IMR-90 (cell line): ENCODE measurements around the gene ZNF524. TPM values are rescaled to one million over a fixed set of nuclear protein-coding genes. Genes with fewer than 3 reads are reported as not detected.

Experiments
- ATAC-seq: fragments of 200-7000 bp; cut with Tn5 transposase; 2 replicates; pipeline ENCODE4 v1.9.1; 2020; ENCODE audit warnings: low read depth, mild to moderate bottlenecking, moderate library complexity
- BruUV-seq: library from RNA; stranded (reverse); fragments of 400-500 nt; replicated peaks from 2 replicates; lab custom pipeline; 2021; lab: Mats Ljungman, UMichigan
- CTCF ChIA-PET: fragments of 300-600 bp; formaldehyde crosslinking; extraction: SDS; loops from one replicate; lab custom pipeline; 2021; ENCODE audit warnings: antibody characterized with exemption; lab: Yijun Ruan, JAX
- POLR2A ChIA-PET: fragments of 300-600 bp; sonication (Branson Sonifier 250); formaldehyde crosslinking; loops from one replicate; lab custom pipeline; 2022; ENCODE audit warnings: antibody characterized with exemption; ENCODE audit not compliant: unreplicated experiment; lab: Charles Lee
- DNase-seq: peaks from one replicate; pipeline ENCODE4 v3.0.0; 2013
- H2AFZ ChIP-seq: replicated peaks from 2 replicates; pipeline ENCODE3; 2013; ENCODE audit warnings: low read length, mild to moderate bottlenecking; ENCODE audit not compliant: poor library complexity
- H2AK5ac ChIP-seq: 2 replicates; pipeline ENCODE4 v1.6.1; 2013; ENCODE audit warnings: low read depth, low read length, inconsistent platforms
- H2AK9ac ChIP-seq: replicated peaks from 2 replicates; pipeline ENCODE3; 2013; ENCODE audit warnings: mild to moderate bottlenecking, low read depth, low read length, moderate library complexity; ENCODE audit not compliant: poor library complexity
- H2BK120ac ChIP-seq: 2 replicates; pipeline ENCODE4 v1.6.1; 2013; ENCODE audit warnings: low read depth, low read length, inconsistent platforms
- H2BK15ac ChIP-seq: 3 replicates; pipeline ENCODE4 v1.6.1; 2013; ENCODE audit warnings: low read depth, low read length, inconsistent platforms
- H2BK20ac ChIP-seq: 2 replicates; pipeline ENCODE4 v1.6.1; 2013; ENCODE audit warnings: low read depth, mild to moderate bottlenecking, inconsistent platforms, low read length, moderate library complexity
- H2BK5ac ChIP-seq: 2 replicates; pipeline ENCODE4 v1.6.1; 2013; ENCODE audit warnings: mild to moderate bottlenecking, low read depth, low read length, inconsistent platforms; ENCODE audit not compliant: poor library complexity, severe bottlenecking
- H3K14ac ChIP-seq: replicated peaks from 2 replicates; pipeline ENCODE4 v1.6.1; 2013; ENCODE audit warnings: low read depth, low read length, inconsistent platforms
- H3K18ac ChIP-seq: 2 replicates; pipeline ENCODE4 v1.6.1; 2013; ENCODE audit warnings: low read depth, low read length, control low read depth
- H3K23ac ChIP-seq: 2 replicates; pipeline ENCODE4 v1.6.1; 2013; ENCODE audit warnings: low read depth, low read length, inconsistent platforms
- H3K27ac ChIP-seq: 2 replicates; pipeline ENCODE4 v1.5.1; 2013; ENCODE audit warnings: mild to moderate bottlenecking, control low read depth, low read length; ENCODE audit not compliant: insufficient read depth
- H3K27me3 ChIP-seq: 2 replicates; pipeline ENCODE4 v1.6.1; 2013; ENCODE audit warnings: low read length; ENCODE audit not compliant: control insufficient read depth, insufficient read depth
- H3K36me3 ChIP-seq: 2 replicates; pipeline ENCODE4 v1.6.1; 2013; ENCODE audit warnings: low read length, mixed read lengths; ENCODE audit not compliant: control insufficient read depth, insufficient read depth
- H3K4ac ChIP-seq: 2 replicates; pipeline ENCODE4 v1.6.1; 2013; ENCODE audit warnings: low read depth, low read length, inconsistent platforms
- H3K4me1 ChIP-seq: 2 replicates; pipeline ENCODE4 v1.6.1; 2013; ENCODE audit warnings: low read length, mixed read lengths; ENCODE audit not compliant: control insufficient read depth, insufficient read depth
- H3K4me2 ChIP-seq: 2 replicates; pipeline ENCODE4 v1.6.1; 2013; ENCODE audit warnings: low read depth, mild to moderate bottlenecking, control low read depth, low read length, moderate library complexity
- H3K4me3 ChIP-seq: 2 replicates; pipeline ENCODE4 v1.5.1; 2013; ENCODE audit warnings: low read depth, mild to moderate bottlenecking, control low read depth, low read length, moderate library complexity; ENCODE audit not compliant: insufficient read depth
- H3K56ac ChIP-seq: 2 replicates; pipeline ENCODE4 v1.6.1; 2013; ENCODE audit warnings: low read length, inconsistent platforms; ENCODE audit not compliant: insufficient read depth; ENCODE audit errors: extremely low read depth
- H3K79me1 ChIP-seq, 2 experiments: 2 replicates each; pipeline ENCODE4 v1.6.1; 2013; ENCODE audit warnings: low read length in 2 of 2, inconsistent platforms in 1 of 2, low read depth in 1 of 2
- H3K9ac ChIP-seq: 2 replicates; pipeline ENCODE4 v1.6.1; 2013; ENCODE audit warnings: low read depth, low read length, control low read depth
- H3K9me1 ChIP-seq: 2 replicates; pipeline ENCODE4 v1.6.1; 2013; ENCODE audit warnings: low read length, inconsistent platforms; ENCODE audit not compliant: insufficient read depth
- H3K9me3 ChIP-seq: 2 replicates; pipeline ENCODE4 v1.6.1; 2013; ENCODE audit warnings: low read length; ENCODE audit not compliant: control insufficient read depth, insufficient read depth
- H4K20me1 ChIP-seq: 2 replicates; pipeline ENCODE4 v1.6.1; 2013; ENCODE audit warnings: low read length, inconsistent platforms; ENCODE audit not compliant: insufficient read depth
- H4K5ac ChIP-seq: 2 replicates; pipeline ENCODE4 v1.6.1; 2013; ENCODE audit warnings: mild to moderate bottlenecking, low read depth, low read length, control low read depth
- H4K8ac ChIP-seq, 2 experiments: 2 replicates each; pipeline ENCODE4 v1.6.1; 2013; ENCODE audit warnings: low read depth in 2 of 2, low read length in 2 of 2, control low read depth in 1 of 2, inconsistent platforms in 1 of 2
- H4K91ac ChIP-seq: 2 replicates; pipeline ENCODE4 v1.6.1; 2013; ENCODE audit warnings: low read depth, low read length, inconsistent platforms; ENCODE audit not compliant: insufficient read depth
- BHLHE40 ChIP-seq: fragments of 150-350 bp; IDR thresholded peaks from 2 replicates; pipeline ENCODE4 v1.6.1; 2016; ENCODE audit warnings: mild to moderate bottlenecking, low read depth, low read length
- CEBPB ChIP-seq: IDR thresholded peaks from 2 replicates; pipeline ENCODE4 v1.6.1; 2012; ENCODE audit warnings: low read depth, low read length, improper control_type of control experiment
- CHD1 ChIP-seq: IDR thresholded peaks from 2 replicates; pipeline ENCODE4 v1.6.1; 2012; ENCODE audit warnings: low read depth, low read length, improper control_type of control experiment
- CTCF ChIP-seq: conservative IDR thresholded peaks from 2 replicates; pipeline ENCODE4 v1.5.1; 2012; ENCODE audit warnings: mild to moderate bottlenecking, low read depth, low read length, improper control_type of control experiment
- ELK1 ChIP-seq: fragments of 150-350 bp; IDR thresholded peaks from 2 replicates; pipeline ENCODE4 v1.6.1; 2016; ENCODE audit warnings: low read depth, mild to moderate bottlenecking, low read length, moderate library complexity, borderline replicate concordance
- FOS ChIP-seq: fragments of 150-350 bp; IDR thresholded peaks from 2 replicates; pipeline ENCODE4 v1.6.1; 2016; ENCODE audit warnings: low read depth, low read length
- MAFK ChIP-seq: IDR thresholded peaks from 2 replicates; pipeline ENCODE4 v1.6.1; 2012; ENCODE audit warnings: low read depth, low read length, improper control_type of control experiment
- MAZ ChIP-seq: IDR thresholded peaks from 2 replicates; pipeline ENCODE4 v1.6.1; 2012; ENCODE audit warnings: low read depth, mild to moderate bottlenecking, low read length, improper control_type of control experiment, moderate library complexity, borderline replicate concordance
- MXI1 ChIP-seq: IDR thresholded peaks from 2 replicates; pipeline ENCODE4 v1.6.1; 2012; ENCODE audit warnings: low read depth, mild to moderate bottlenecking, low read length, moderate library complexity, borderline replicate concordance
- NFE2L2 ChIP-seq: fragments of 150-350 bp; IDR thresholded peaks from 2 replicates; pipeline ENCODE4 v1.6.1; 2016; ENCODE audit warnings: low read depth, mild to moderate bottlenecking, low read length
- POLR2A ChIP-seq: IDR thresholded peaks from 2 replicates; pipeline ENCODE4 v1.6.1; 2012; ENCODE audit warnings: mild to moderate bottlenecking, low read depth, low read length
- RAD21 ChIP-seq: IDR thresholded peaks from 2 replicates; pipeline ENCODE4 v1.6.1; 2012; ENCODE audit warnings: low read length, improper control_type of control experiment
- RCOR1 ChIP-seq: IDR thresholded peaks from 2 replicates; pipeline ENCODE4 v1.6.1; 2012; ENCODE audit warnings: mild to moderate bottlenecking, low read length, improper control_type of control experiment; ENCODE audit not compliant: insufficient replicate concordance
- RFX5 ChIP-seq: IDR thresholded peaks from 2 replicates; pipeline ENCODE4 v1.8.0; 2012; ENCODE audit warnings: low read depth, mild to moderate bottlenecking, low read length, moderate library complexity
- SMC3 ChIP-seq: fragments of 150-350 bp; IDR thresholded peaks from 2 replicates; pipeline ENCODE4 v1.6.1; 2016; ENCODE audit warnings: low read depth, mild to moderate bottlenecking, antibody characterized with exemption, low read length, moderate library complexity
- USF2 ChIP-seq: fragments of 150-350 bp; IDR thresholded peaks from 2 replicates; pipeline ENCODE4 v1.6.1; 2017; ENCODE audit warnings: mild to moderate bottlenecking, antibody characterized with exemption, low read length, low read depth
- WGBS, 2 experiments: methylation state at CpG; one replicate each; pipeline versions ENCODE4 v1.1.5 to v1.1.7; 2013; ENCODE audit warnings: missing lambda C conversion rate in 2 of 2; ENCODE audit not compliant: insufficient read length in 1 of 2; ENCODE audit errors: extremely low coverage in 2 of 2; 5-methylcytosine and 5-hydroxymethylcytosine counted together
- dilution Hi-C: fragments of 300-500 bp; cut with HindIII; formaldehyde crosslinking; loops from one replicate; pipeline ENCODE4 v1.14.3; 2018; ENCODE audit warnings: low sequenced_read_pairs; ENCODE audit not compliant: unreplicated experiment
- in situ Hi-C: fragments of 300-500 bp; cut with MboI; formaldehyde crosslinking; loops from 3 replicates; pipeline ENCODE4 v1.14.3; 2019; ENCODE audit warnings: low sequenced_read_pairs, inconsistent platforms, mixed read lengths
- intact Hi-C: fragments of 100-400 bp; cut with micrococcal nuclease; formaldehyde crosslinking; loops from 2 replicates; pipeline ENCODE4 v1.10.0; 2022
- polyA plus RNA-seq, 3 experiments: library from polyadenylated mRNA; depleted of rRNA; stranded (reverse); fragments of >200 nt; gene quantifications; 2 replicates each; pipeline ENCODE4 v1.2.3, GENCODE V29; 2012; ENCODE audit warnings: low replicate concordance in 1 of 3
- total RNA-seq: library from RNA; depleted of rRNA; stranded (reverse); fragments of >200 nt; gene quantifications from 2 replicates; pipeline ENCODE4 v1.2.3, GENCODE V29; 2012

ZNF524 gene
- total and polyA plus RNA-seq, 2 of the 4 experiments (the other 2 are of a cell fraction): 2.3 to 6.6 TPM

- WGBS, 2 experiments: no CpG with 5 or more reads among the region's 6 CpGs
- no peak overlapping the region for H3K23ac ChIP-seq
- BruUV-seq: no TSS peak
- H3K18ac ChIP-seq: no peak overlapping the region
- no peak overlapping the region for H3K4me2 ChIP-seq
- H2AFZ ChIP-seq: no peak overlapping the region
- no peak overlapping the region for H3K4me3 ChIP-seq
- 0 out of 2 replicates have a peak overlapping the region, but pooled peaks have one; percentile 18 for H2AK5ac ChIP-seq
- H4K20me1 ChIP-seq: 0 out of 2 replicates have a peak, but pooled peaks cover 9% of the 10 kb centered on the region
- no peak overlapping the region for H3K4ac ChIP-seq
- peaks cover 35 to 80% of the 10 kb centered on the region in 2 experiments for H3K79me1 ChIP-seq
- intact Hi-C loops (loop anchor here (10.0 kb wide), 1 partner anchor 426 kb away; no protein-coding TSS in a partner anchor), in situ Hi-C loops (loop anchor here (25.0 kb wide), 2 partner anchors 352 to 527 kb away; partner anchors contain the start of genes BRSK1, HSPBP1 and PPP1R12C), dilution Hi-C loops (no loop called here)
- ATAC-seq (no peak), DNase-seq (peak; percentile 21)
- no peaks in the 10 kb centered on the region for H3K27me3 ChIP-seq
- H4K91ac ChIP-seq: no peak overlapping the region
- H3K9me3 ChIP-seq: no peaks in the 10 kb centered on the region
- no peak overlapping the region for H3K9ac ChIP-seq
- peak overlapping the region; percentile 15 for H2AK9ac ChIP-seq
- peaks cover 18% of the 10 kb centered on the region for H3K9me1 ChIP-seq
- no peak overlapping the region for H4K5ac ChIP-seq
- no peak overlapping the region for H2BK15ac ChIP-seq
- no peak overlapping the region for H3K27ac ChIP-seq
- TF ChIP-seq CEBPB: no peak
- TF ChIP-seq MXI1: no peak
- TF ChIP-seq NFE2L2: no peak
- no peak for TF ChIP-seq USF2
- peak; percentile 47 for TF ChIP-seq CTCF
- TF ChIP-seq RCOR1: no peak
- 0 out of 2 replicates have a peak, but pooled peaks have one; percentile 15 for TF ChIP-seq SMC3
- TF ChIP-seq MAZ: no peak
- TF ChIP-seq MAFK: no peak
- TF ChIP-seq BHLHE40: no peak
- no peak for TF ChIP-seq ELK1
- no peak for TF ChIP-seq CHD1
- TF ChIP-seq RAD21: peak; percentile 9; the same call in 1 of the 2 replicates
- TF ChIP-seq RFX5: no peak
- TF ChIP-seq FOS: no peak
- no peak for TF ChIP-seq POLR2A
- H2BK20ac ChIP-seq: no peak overlapping the region
- peaks cover 18% of the 10 kb centered on the region for H3K4me1 ChIP-seq
- no peak overlapping the region for H3K14ac ChIP-seq
- no peak overlapping the region for H2BK5ac ChIP-seq
- H3K36me3 ChIP-seq: peaks cover 4% of the 10 kb centered on the region; the same call in 1 of the 2 replicates
- no peak overlapping the region for H3K56ac ChIP-seq
- ChIA-PET CTCF (no interaction called here), POLR2A (no interaction called here)
- no peak overlapping the region for H2BK120ac ChIP-seq
- H4K8ac ChIP-seq: no peak overlapping the region
These were observed 38.8 kb downstream of the ZNF524 start for GRCh38 chr19:55638864-55639359.
